22Rv1 (cell line): ENCODE measurements around the gene BPIFB4.

Experiments
- ZFX ChIP-seq: fragments of 450-650 bp; IDR thresholded peaks from 2 replicates; pipeline ENCODE4 v1.6.1; 2017; ENCODE audit warnings: antibody characterized with exemption, borderline replicate concordance
- TF ChIP-seq, protein P1 (sequence below): fragments of 450-650 bp; IDR thresholded peaks from 2 replicates; pipeline ENCODE4 v1.5.1; 2017; ENCODE audit warnings: mild to moderate bottlenecking

DNA sequence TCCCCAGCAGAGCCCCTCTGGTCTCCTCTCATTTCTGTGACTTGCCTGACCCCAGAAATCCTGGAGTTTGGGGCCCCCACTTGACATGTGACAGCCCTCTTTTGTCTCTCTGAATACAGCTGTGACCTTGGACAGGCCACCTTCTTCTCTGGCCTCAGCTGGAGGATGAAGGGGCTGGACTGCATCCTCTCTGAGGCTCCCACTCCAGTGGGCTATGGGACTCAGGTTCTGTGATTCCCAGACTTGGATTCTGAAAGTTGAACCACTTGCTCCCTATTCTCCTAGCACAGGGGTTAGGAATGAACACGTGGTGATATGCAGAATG, 16.7 kb upstream of the BPIFB4 start:
- TF ChIP-seq, protein P1, sequence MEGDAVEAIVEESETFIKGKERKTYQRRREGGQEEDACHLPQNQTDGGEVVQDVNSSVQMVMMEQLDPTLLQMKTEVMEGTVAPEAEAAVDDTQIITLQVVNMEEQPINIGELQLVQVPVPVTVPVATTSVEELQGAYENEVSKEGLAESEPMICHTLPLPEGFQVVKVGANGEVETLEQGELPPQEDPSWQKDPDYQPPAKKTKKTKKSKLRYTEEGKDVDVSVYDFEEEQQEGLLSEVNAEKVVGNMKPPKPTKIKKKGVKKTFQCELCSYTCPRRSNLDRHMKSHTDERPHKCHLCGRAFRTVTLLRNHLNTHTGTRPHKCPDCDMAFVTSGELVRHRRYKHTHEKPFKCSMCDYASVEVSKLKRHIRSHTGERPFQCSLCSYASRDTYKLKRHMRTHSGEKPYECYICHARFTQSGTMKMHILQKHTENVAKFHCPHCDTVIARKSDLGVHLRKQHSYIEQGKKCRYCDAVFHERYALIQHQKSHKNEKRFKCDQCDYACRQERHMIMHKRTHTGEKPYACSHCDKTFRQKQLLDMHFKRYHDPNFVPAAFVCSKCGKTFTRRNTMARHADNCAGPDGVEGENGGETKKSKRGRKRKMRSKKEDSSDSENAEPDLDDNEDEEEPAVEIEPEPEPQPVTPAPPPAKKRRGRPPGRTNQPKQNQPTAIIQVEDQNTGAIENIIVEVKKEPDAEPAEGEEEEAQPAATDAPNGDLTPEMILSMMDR: no peak
- TF ChIP-seq ZFX: no peak
